ENCODE data around the gene PIP4K2C.

GRCh38 chr12:57575771-57576612, 15.0 kb upstream of the PIP4K2C start:
- no peak for TF ChIP-seq CTCF (IDR thresholded peaks at IDR 0.05; ENCODE audit: low read length)
- no peak for TF ChIP-seq EZH2 (optimal IDR thresholded peaks at IDR 0.05; ENCODE audit: low read depth, low read length)
- no peak for TF ChIP-seq EZH2phosphoT487 (IDR thresholded peaks at IDR 0.05; ENCODE audit: low read length)

Data from MM.1S (cell line).